Adrenal gland (tissue), 12 donors: ENCODE measurements around the gene PLG. TPM values are rescaled to one million over a fixed set of nuclear protein-coding genes. Genes with fewer than 3 reads are reported as not detected.

Experiments
- DNase-seq, 7 donors: peaks; one replicate each; pipeline ENCODE4 v3.0.0-alpha.2; 2019 to 2020
- H3K27ac ChIP-seq, 5 donors: fragments of 200-600 bp; sonication (generic) in 4 of 5; 1 replicate in 3 of 5; 2 replicates in 2 of 5; pipeline versions ENCODE4 v1.5.1 to v1.8.0; 2016 to 2020; ENCODE audit warnings: mild to moderate bottlenecking in 1 of 5
- H3K27me3 ChIP-seq: fragments of 200-600 bp; 2 replicates; pipeline ENCODE4 v1.8.0; 2021
- H3K36me3 ChIP-seq, 2 donors: fragments of 200-600 bp; replicated peaks in 1 of 2; 1 replicate in 1 of 2; 2 replicates in 1 of 2; pipeline versions ENCODE4 v1.5.1 to v1.8.0; 2018 to 2022
- H3K4me1 ChIP-seq, 2 donors: fragments of 200-600 bp; replicated peaks in 1 of 2; 1 replicate in 1 of 2; 2 replicates in 1 of 2; pipeline versions ENCODE4 v1.5.1 to v1.8.0; 2018 to 2021
- H3K4me3 ChIP-seq, 4 donors: fragments of 200-600 bp; sonication (generic) in 3 of 4; one replicate each; pipeline ENCODE4 v1.5.1; 2016 to 2018
- H3K9me3 ChIP-seq, 3 donors: fragments of 200-600 bp; sonication (generic) in 1 of 3; replicated peaks in 1 of 3; 1 replicate in 2 of 3; 2 replicates in 1 of 3; pipeline versions ENCODE4 v1.5.1 to v1.8.0; 2016 to 2021
- CTCF ChIP-seq, 6 experiments: fragments of 450-650 bp in 4 of 6; fragments of 200-600 bp in 2 of 6; sonication (generic) in 1 of 6; IDR thresholded peaks; 1 replicate in 5 of 6; 2 replicates in 1 of 6; pipeline versions ENCODE4 v1.5.1 to v1.8.0; 2016 to 2021; ENCODE audit warnings: antibody characterized with exemption in 6 of 6, mild to moderate bottlenecking in 2 of 6, moderate library complexity in 1 of 6
- POLR2A ChIP-seq, 2 donors: fragments of 450-650 bp; IDR thresholded peaks; one replicate each; pipeline ENCODE4 v1.6.1; 2017; ENCODE audit warnings: antibody characterized with exemption in 2 of 2, mild to moderate bottlenecking in 2 of 2, moderate library complexity in 1 of 2
- WGBS, 4 donors: extraction: QIAGEN DNeasy Blood & Tissue Kit in 2 of 4; methylation state at CpG; one replicate each; pipeline versions ENCODE4 v1.1.5 to v1.1.7; 2013 to 2017; 5-methylcytosine and 5-hydroxymethylcytosine counted together
- intact Hi-C, 2 donors: fragments of 100-400 bp; cut with DNase I; formaldehyde crosslinking; loops; one replicate each; pipeline versions ENCODE4 v1.14.1 to v1.15.0; 2022 to 2023
- polyA plus RNA-seq, 3 donors: library from polyadenylated mRNA; stranded (reverse); fragments of 200-250 nt in 2 of 3; fragments of 350-450 nt in 1 of 3; fragmentation: Illumina TruSeq in 1 of 3; extraction: RNeasy Lipid Tissue Mini Kit (QIAGEN cat#74804) in 1 of 3; gene quantifications; one replicate each; pipeline ENCODE4 v1.2.3, GENCODE V29; 2013 to 2014
- total RNA-seq, 9 donors: library from RNA; depleted of rRNA in 4 of 9; stranded (reverse); fragments of >200 nt in 4 of 9; fragments of 120-200 nt in 1 of 9; fragmentation: NEBNext Ultra II Directional in 1 of 9; extraction: Animal tissue kit (Norgen Biotek cat#: 25700) in 1 of 9; gene quantifications; one replicate each; pipeline versions ENCODE4 v1.1.0 to v1.2.4, GENCODE V29; 2013 to 2023
- donor health status: healthy with polysubstance abuse.
- donor health status: Bipolar disorder and iron deficiency.
- donor health status: DM: yes; HTN: yes; CAD: no.
- donor health status: DM: no; HTN: no; CAD: no.
- donor health status: DM: no; HTN: no; CAD: no.
- donor health status: DM: yes; HTN: yes; CAD: no.

The PLG gene
- total and polyA plus RNA-seq, 12 donors: 0.72 to 1.1 (median 0.80) TPM; not detected in 8

- Histone ChIP-seq H3K27me3 (no peaks in the 10 kb centered on the region), H3K4me1 (peaks cover 0 to 4% of the 10 kb centered on the region in 2 donors), H3K27ac (no peak overlapping the region), H3K36me3 (no peaks in the 10 kb centered on the region), H3K9me3 (peaks cover 0 to 12% (median 6%) of the 10 kb centered on the region in 3 donors), H3K4me3 (no peak overlapping the region)
- TF ChIP-seq POLR2A (IDR thresholded peaks at IDR 0.05) (no peak), CTCF (IDR thresholded peaks at IDR 0.05) (no peak)
- DNase-seq: no peak
- 77 to 87% (median 78%) methylated on average over 8 of the region's 8 CpGs for WGBS, 4 donors
- intact Hi-C loops: no loop called here
Observed at GRCh38 chr6:160765412-160765811, 63.4 kb downstream of the PLG start.

GRCh38 chr6:160766657-160766988, 64.6 kb downstream of the PLG start:
- TF ChIP-seq POLR2A (IDR thresholded peaks at IDR 0.05) (no peak), CTCF (IDR thresholded peaks at IDR 0.05) (no peak)
- Histone ChIP-seq H3K4me3 (peak overlapping the region in 1 of 4 donors; percentile 62), H3K4me1 (peaks cover 0 to 4% of the 10 kb centered on the region in 2 donors), H3K36me3 (no peaks in the 10 kb centered on the region), H3K9me3 (peaks cover 0 to 9% (median 1%) of the 10 kb centered on the region in 3 donors), H3K27ac (no peak overlapping the region), H3K27me3 (no peaks in the 10 kb centered on the region)
- intact Hi-C loops: no loop called here
- 37 to 69% (median 46%) methylated on average over 4 to 7 of the region's 7 CpGs for WGBS, 4 donors
- no peak for DNase-seq

- H3K27ac ChIP-seq: no peak overlapping the region
- 0 to 3% (median 1%) methylated on average over 3 to 55 of the region's 55 CpGs for WGBS, 4 donors
- peak overlapping the region in 1 of 4 donors; percentile 62 for H3K4me3 ChIP-seq
- peak; percentile 68 to 79 (median 73) for DNase-seq
- H3K4me1 ChIP-seq: peaks cover 0 to 4% of the 10 kb centered on the region in 2 donors
- intact Hi-C loops: no loop called here
- peaks cover 0 to 4% (median 0%) of the 10 kb centered on the region in 3 donors for H3K9me3 ChIP-seq
- no peaks in the 10 kb centered on the region for H3K27me3 ChIP-seq
- TF ChIP-seq CTCF (IDR thresholded peaks at IDR 0.05) (peak; percentile 53 to 83 (median 68)), POLR2A (IDR thresholded peaks at IDR 0.05) (no peak)
- H3K36me3 ChIP-seq: no peaks in the 10 kb centered on the region
Observed at GRCh38 chr6:160766989-160767646, 65.1 kb downstream of the PLG start.

- H3K9me3 ChIP-seq: no peaks in the 10 kb centered on the region
- no peaks in the 10 kb centered on the region for H3K27me3 ChIP-seq
- no peak for DNase-seq
- H3K4me1 ChIP-seq: peaks cover 0 to 4% of the 10 kb centered on the region in 2 donors
- H3K4me3 ChIP-seq: peak overlapping the region in 1 of 4 donors; percentile 62
- no peaks in the 10 kb centered on the region for H3K36me3 ChIP-seq
- TF ChIP-seq CTCF (IDR thresholded peaks at IDR 0.05): no peak
- TF ChIP-seq POLR2A (IDR thresholded peaks at IDR 0.05): no peak
- H3K27ac ChIP-seq: no peak overlapping the region
- WGBS, 4 donors: 45 to 49% (median 48%) methylated on average over 5 of the region's 5 CpGs
- intact Hi-C loops: no loop called here
Observed at GRCh38 chr6:160767647-160768019, 65.6 kb downstream of the PLG start.
